Neural crest cell (in vitro differentiated cells): ENCODE results near the gene TACC2. TPM values are rescaled to one million over a fixed set of nuclear protein-coding genes. Genes with fewer than 3 reads are reported as not detected.

Experiments
- DNase-seq: peaks from one replicate; pipeline ENCODE4 v3.0.0; 2021; ENCODE audit warnings: low read depth, mixed read lengths, low spot score
- H3K27ac Mint-ChIP-seq: one replicate; pipeline ENCODE4 v1.8.0; 2021; ENCODE audit warnings: mild to moderate bottlenecking, mixed read lengths; ENCODE audit not compliant: unreplicated experiment
- H3K27me3 Mint-ChIP-seq: 2 replicates; pipeline ENCODE4 v1.8.0; 2021; ENCODE audit warnings: low read depth, mild to moderate bottlenecking, mixed read lengths
- H3K36me3 Mint-ChIP-seq: 2 replicates; pipeline ENCODE4 v1.8.0; 2021; ENCODE audit warnings: low read depth, mild to moderate bottlenecking, mixed read lengths
- H3K4me1 Mint-ChIP-seq: 2 replicates; pipeline ENCODE4 v1.8.0; 2021; ENCODE audit warnings: mixed read lengths
- H3K4me3 Mint-ChIP-seq: one replicate; pipeline ENCODE4 v1.8.0; 2021; ENCODE audit warnings: mild to moderate bottlenecking, mixed read lengths
- H3K9me3 Mint-ChIP-seq: 2 replicates; pipeline ENCODE4 v1.8.0; 2021; ENCODE audit warnings: mixed read lengths
- CTCF ChIP-seq: fragments of 200-600 bp; sonication (generic); conservative IDR thresholded peaks from 2 replicates; pipeline ENCODE4 v1.5.0; 2021; ENCODE audit warnings: antibody characterized with exemption, mild to moderate bottlenecking
- total RNA-seq: library from RNA; stranded (reverse); gene quantifications from 2 replicates; pipeline ENCODE4 v1.2.1, GENCODE V29; 2021

The TACC2 gene
- total RNA-seq, 1 donor from 2014 or later = 48.2 TPM

GRCh38 chr10:122299423-122300075 is 310.6 kb downstream of the TACC2 start:
- no peak for DNase-seq
- H3K36me3 Mint-ChIP-seq = no peaks in the 10 kb centered on the region
- peaks cover 8% of the 10 kb centered on the region for H3K4me1 Mint-ChIP-seq
- peaks cover 2% of the 10 kb centered on the region for H3K9me3 Mint-ChIP-seq
- no peak for TF ChIP-seq CTCF
- no peak overlapping the region for H3K27ac Mint-ChIP-seq
- peaks cover 8% of the 10 kb centered on the region for H3K27me3 Mint-ChIP-seq
- no peak overlapping the region for H3K4me3 Mint-ChIP-seq

DNA sequence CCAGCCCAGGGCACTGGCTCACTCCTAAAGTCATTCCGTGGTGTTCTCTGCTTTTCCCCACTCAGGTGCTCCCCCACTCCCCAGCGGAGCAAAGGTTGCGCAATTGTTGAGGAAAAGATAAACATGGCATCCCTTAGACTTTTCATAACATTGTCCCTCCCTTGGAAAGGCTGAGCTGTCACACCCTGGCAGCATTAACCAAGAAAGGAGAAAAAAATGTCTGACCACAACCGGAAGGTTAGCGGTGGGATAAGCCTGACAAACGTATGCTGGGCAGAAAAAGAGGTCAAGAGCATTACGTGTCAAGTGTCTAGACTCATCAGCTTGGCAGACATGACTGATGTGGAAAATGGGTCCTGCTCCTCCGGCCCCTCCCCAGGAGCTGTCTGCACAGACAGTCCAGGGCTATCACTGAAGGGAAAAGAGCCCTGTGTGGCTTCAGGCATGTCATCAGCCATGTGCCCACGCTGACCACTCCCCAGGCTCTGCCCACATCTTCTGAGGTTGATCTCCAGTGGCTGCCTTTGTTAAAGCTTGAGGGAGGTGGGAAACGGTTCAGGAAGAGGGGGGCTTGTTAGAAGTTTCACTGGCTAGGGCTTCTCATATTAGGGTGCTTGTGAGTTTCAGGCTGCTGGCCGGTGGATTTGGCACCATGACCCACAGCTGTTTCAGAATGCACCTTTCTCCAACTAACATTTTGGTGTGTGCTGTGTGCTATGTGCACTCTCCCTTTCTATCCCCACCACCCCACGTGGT is 312.3 kb downstream of the TACC2 start:
- Mint-ChIP-seq H3K4me3 (no peak overlapping the region), H3K4me1 (peaks cover 8% of the 10 kb centered on the region), H3K27me3 (peaks cover 5% of the 10 kb centered on the region), H3K27ac (no peak overlapping the region), H3K36me3 (no peaks in the 10 kb centered on the region), H3K9me3 (peaks cover 7% of the 10 kb centered on the region)
- no peak for TF ChIP-seq CTCF
- no peak for DNase-seq

- DNase-seq = no peak
- no peak for TF ChIP-seq CTCF
- no peaks in the 10 kb centered on the region for H3K36me3 Mint-ChIP-seq
- H3K27me3 Mint-ChIP-seq = peaks cover 5% of the 10 kb centered on the region
- no peak overlapping the region for H3K4me3 Mint-ChIP-seq
- peaks cover 8% of the 10 kb centered on the region for H3K4me1 Mint-ChIP-seq
- no peak overlapping the region for H3K27ac Mint-ChIP-seq
- peaks cover 8% of the 10 kb centered on the region for H3K9me3 Mint-ChIP-seq
Measured at GRCh38 chr10:122301811-122302115, 312.8 kb downstream of the TACC2 start.

GRCh38 chr10:122302315-122302714 is 313.4 kb downstream of the TACC2 start:
- no peak overlapping the region for H3K4me3 Mint-ChIP-seq
- TF ChIP-seq CTCF = no peak
- no peaks in the 10 kb centered on the region for H3K36me3 Mint-ChIP-seq
- H3K27me3 Mint-ChIP-seq = peaks cover 5% of the 10 kb centered on the region
- no peak overlapping the region for H3K27ac Mint-ChIP-seq
- peaks cover 8% of the 10 kb centered on the region for H3K4me1 Mint-ChIP-seq
- peaks cover 8% of the 10 kb centered on the region for H3K9me3 Mint-ChIP-seq
- no peak for DNase-seq

- TF ChIP-seq CTCF = no peak
- H3K36me3 Mint-ChIP-seq = no peaks in the 10 kb centered on the region
- peaks cover 8% of the 10 kb centered on the region for H3K4me1 Mint-ChIP-seq
- DNase-seq = no peak
- peaks cover 8% of the 10 kb centered on the region for H3K9me3 Mint-ChIP-seq
- H3K27ac Mint-ChIP-seq = no peak overlapping the region
- no peak overlapping the region for H3K4me3 Mint-ChIP-seq
- peaks cover 5% of the 10 kb centered on the region for H3K27me3 Mint-ChIP-seq
Measured at GRCh38 chr10:122303271-122304053, 314.5 kb downstream of the TACC2 start.

Other genes with a start within 250 kb of the TACC2 start
- 26.0 and 27.6 TPM in 2 replicates for gene ATE1, start 61.1 kb upstream of the TACC2 start, total RNA-seq
- 85.0 and 87.5 TPM in 2 replicates for gene NSMCE4A, start 13.9 kb upstream of the TACC2 start, total RNA-seq